Ectodermal cell (in vitro differentiated cells): ENCODE data around the gene PINLYP.

Experiments used
- H3K27ac ChIP-seq: 2 replicates; pipeline ENCODE4 v1.7.0; 2013; ENCODE audit warnings: mild to moderate bottlenecking, low read depth, low read length; ENCODE audit not compliant: insufficient read depth, poor library complexity, severe bottlenecking
- H3K27me3 ChIP-seq: 2 replicates; pipeline ENCODE4 v1.7.0; 2013; ENCODE audit warnings: mild to moderate bottlenecking, low read length; ENCODE audit not compliant: insufficient read depth, control insufficient read depth, poor library complexity, severe bottlenecking
- H3K36me3 ChIP-seq: one replicate; pipeline ENCODE4 v1.7.0; 2013; ENCODE audit warnings: low read length; ENCODE audit not compliant: control insufficient read depth, insufficient read depth
- H3K4me1 ChIP-seq: one replicate; pipeline ENCODE4 v1.7.0; 2013; ENCODE audit warnings: low read length; ENCODE audit not compliant: control insufficient read depth, insufficient read depth
- H3K4me3 ChIP-seq: 2 replicates; pipeline ENCODE4 v1.7.0; 2013; ENCODE audit warnings: low read depth, low read length, control low read depth; ENCODE audit not compliant: insufficient read depth
- H3K9me3 ChIP-seq: 2 replicates; pipeline ENCODE4 v1.7.0; 2013; ENCODE audit warnings: mild to moderate bottlenecking, low read length, moderate library complexity; ENCODE audit not compliant: control insufficient read depth
- WGBS, 2 experiments: methylation state at CpG; one replicate each; pipeline ENCODE4 v1.1.7; 2013; ENCODE audit warnings: missing lambda C conversion rate in 2 of 2; 5-methylcytosine and 5-hydroxymethylcytosine counted together

PINLYP gene

DNA sequence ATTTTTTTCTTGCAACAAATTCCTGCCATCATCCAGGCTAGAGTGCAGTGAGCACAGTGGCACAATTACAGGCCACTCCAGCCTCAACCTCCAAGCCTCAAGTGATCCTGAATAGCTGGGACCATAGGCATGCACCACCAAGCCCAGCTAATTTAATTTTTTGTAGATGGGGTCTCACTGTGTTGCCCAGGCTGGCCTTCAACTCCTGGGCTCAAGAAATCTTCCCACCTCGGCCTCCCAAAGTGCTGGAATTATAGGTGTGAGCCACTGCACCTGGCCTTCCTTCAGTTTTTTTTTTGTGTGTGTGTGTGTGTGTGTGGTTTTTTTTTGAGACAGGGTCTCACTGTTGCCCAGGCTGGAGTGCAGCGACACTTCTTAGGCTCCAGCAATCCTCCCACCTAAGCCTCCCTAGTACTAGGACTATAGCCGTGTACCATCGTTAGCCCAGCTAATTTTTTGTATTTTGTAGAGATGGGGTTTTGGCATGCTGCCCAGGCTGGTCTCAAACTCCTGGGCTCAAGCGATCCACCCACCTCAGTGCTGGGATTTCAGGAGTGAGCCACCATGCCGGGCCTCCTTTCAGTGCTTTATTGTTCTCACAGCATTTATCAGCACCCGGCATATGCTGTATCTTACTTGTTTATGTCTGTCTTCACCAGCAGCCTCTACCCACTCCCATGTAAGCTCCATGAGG is 30.4 kb downstream of the PINLYP start:
- H3K4me3 ChIP-seq, result no peak overlapping the region
- no peaks in the 10 kb centered on the region for H3K36me3 ChIP-seq
- H3K9me3 ChIP-seq, result no peaks in the 10 kb centered on the region
- H3K4me1 ChIP-seq, result no peaks in the 10 kb centered on the region
- no peak overlapping the region for H3K27ac ChIP-seq
- 88 to 89% methylated on average over 7 of the region's 7 CpGs for WGBS, 2 experiments
- H3K27me3 ChIP-seq, result no peaks in the 10 kb centered on the region

DNA sequence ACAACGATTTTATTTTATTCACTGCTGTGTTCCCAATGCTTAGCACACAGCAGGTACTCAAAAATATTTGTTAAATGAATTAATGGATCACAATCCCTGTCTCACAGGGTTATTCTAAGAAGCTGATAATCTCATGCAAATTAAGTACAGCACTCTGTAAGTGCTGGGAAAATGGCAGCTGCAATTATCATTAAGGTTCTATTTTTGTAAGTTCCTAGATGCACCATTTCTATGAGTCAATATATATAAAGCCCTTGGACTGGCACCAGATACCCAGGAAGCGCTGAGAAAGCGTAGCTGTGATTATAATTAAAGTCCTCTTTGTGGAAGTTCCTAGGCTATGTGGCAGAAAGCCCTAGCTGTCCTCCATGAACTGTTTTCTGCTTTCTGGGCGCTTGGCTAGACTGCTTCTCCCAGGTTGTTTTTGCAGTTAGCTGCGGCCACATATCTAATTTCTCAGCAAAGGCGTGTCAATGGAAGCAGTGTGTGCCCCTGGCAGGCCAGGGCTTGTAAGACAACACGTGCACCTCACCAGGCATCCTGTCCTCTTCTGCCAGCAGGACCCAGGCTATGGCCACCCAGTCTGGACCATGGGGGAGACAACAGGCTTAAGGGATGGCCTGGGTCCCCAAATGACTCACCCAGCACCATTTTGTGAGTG is 31.1 kb downstream of the PINLYP start:
- Histone ChIP-seq H3K27ac (no peak overlapping the region), H3K27me3 (no peaks in the 10 kb centered on the region), H3K36me3 (peaks cover 1% of the 10 kb centered on the region), H3K4me1 (no peaks in the 10 kb centered on the region), H3K4me3 (no peak overlapping the region), H3K9me3 (no peaks in the 10 kb centered on the region)
- WGBS, 2 experiments, result 93 to 97% methylated on average over 7 of the region's 7 CpGs

GRCh38 chr19:43607238-43608205 is 31.9 kb downstream of the PINLYP start:
- Histone ChIP-seq H3K36me3 (peaks cover 4% of the 10 kb centered on the region), H3K4me1 (no peaks in the 10 kb centered on the region), H3K27ac (no peak overlapping the region), H3K4me3 (no peak overlapping the region), H3K27me3 (no peaks in the 10 kb centered on the region), H3K9me3 (no peaks in the 10 kb centered on the region)
- WGBS, 2 experiments, result 92 to 93% methylated on average over 28 of the region's 28 CpGs

DNA sequence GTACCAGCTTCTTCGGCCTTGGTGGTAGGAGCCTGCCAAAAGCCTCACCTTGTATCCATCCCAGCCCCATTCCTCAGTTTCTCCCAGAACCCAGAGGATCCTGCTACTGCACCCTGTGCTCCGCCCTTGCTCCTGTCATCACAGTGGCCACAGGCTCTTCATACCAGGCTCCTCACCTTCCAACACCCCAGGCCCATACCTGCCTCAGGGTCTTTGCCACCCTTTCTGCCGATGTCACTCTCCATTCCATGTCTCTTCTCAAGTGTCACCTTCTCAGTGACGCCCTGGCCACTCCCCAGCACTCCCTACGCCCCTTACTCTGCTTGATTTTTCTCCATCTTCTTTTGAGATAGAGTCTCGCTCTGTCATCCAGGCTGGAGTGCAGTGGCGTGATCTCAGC is 34.3 kb downstream of the PINLYP start:
- H3K27ac ChIP-seq, result no peak overlapping the region
- H3K27me3 ChIP-seq, result no peaks in the 10 kb centered on the region
- 84 to 86% methylated on average over 7 of the region's 7 CpGs for WGBS, 2 experiments
- no peaks in the 10 kb centered on the region for H3K9me3 ChIP-seq
- H3K4me1 ChIP-seq, result no peaks in the 10 kb centered on the region
- no peak overlapping the region for H3K4me3 ChIP-seq
- H3K36me3 ChIP-seq, result peaks cover 22% of the 10 kb centered on the region

DNA sequence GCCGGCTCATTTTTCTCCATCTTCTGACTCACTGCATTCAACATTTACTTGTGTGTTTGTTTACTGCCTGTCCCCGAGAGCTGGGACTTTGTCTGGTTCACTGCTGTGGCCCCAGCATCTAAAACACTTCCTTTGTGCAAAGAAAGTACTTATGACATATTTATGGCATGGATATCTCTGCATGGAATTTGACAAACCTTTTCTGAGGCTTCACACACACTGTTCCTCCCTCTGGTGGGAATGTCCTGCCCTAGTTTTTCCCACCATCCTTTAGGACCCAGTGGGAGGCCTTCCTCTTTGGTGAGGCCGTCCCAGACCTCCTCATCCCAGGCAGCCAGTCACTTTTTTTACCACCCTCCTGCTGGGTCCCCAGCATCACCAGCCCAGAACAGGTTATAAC is 34.9 kb downstream of the PINLYP start:
- no peaks in the 10 kb centered on the region for H3K27me3 ChIP-seq
- WGBS, 2 experiments, result 71 to 79% methylated on average over 3 of the region's 3 CpGs
- peaks cover 22% of the 10 kb centered on the region for H3K36me3 ChIP-seq
- H3K4me3 ChIP-seq, result no peak overlapping the region
- no peaks in the 10 kb centered on the region for H3K9me3 ChIP-seq
- H3K4me1 ChIP-seq, result no peaks in the 10 kb centered on the region
- no peak overlapping the region for H3K27ac ChIP-seq

DNA sequence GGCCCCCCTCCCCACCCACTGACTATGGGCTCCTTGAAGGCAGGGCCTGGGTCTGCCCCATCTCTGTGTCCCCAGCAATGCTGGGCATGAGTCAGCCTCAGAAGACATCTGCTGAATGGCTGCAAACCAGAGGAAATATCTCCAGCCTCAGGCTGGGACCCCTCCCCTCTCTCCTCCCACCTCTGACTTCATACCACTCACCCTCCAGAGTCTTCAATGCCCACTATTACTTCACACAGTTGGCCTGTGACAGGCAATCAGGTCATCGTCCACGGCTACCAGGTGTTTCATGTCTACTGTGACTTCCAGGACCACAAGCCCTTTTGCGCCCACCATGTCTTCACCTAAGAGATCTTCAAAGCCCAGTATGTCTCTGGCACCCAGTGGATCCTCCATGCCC is 36.2 kb downstream of the PINLYP start, which contains the start of gene SRRM5:
TSS of gene SRRM5 (plus strand) at position 301 of the 400 bp plus-strand sequence. CDS start at position 335, 34 bp downstream.
- Histone ChIP-seq H3K36me3 (peaks cover 22% of the 10 kb centered on the region), H3K27ac (no peak within 1 kb of the TSS)
- 92 to 96% methylated on average over 3 of the region's 3 CpGs for WGBS, 2 experiments

DNA sequence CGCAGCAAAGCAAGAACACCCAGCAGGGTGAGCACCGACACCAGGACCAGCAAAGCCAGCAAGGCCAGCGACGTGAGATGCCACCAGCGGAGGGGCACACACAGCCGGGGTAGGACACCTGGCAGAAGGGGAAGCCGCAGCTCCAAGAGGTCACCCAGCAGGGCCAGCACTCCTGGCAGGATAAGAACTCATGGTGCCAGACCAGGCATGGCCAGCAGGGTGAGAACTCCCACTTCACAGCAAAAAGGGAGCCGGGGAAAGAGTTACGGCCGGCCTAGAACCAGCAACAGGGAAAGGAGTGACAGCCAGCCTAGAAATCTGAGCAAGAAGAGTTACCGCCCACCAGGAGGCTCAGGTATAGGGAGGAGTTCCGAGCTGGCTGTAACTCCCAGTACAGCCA is 36.8 kb downstream of the PINLYP start:
- H3K4me1 ChIP-seq, result no peaks in the 10 kb centered on the region
- peaks cover 22% of the 10 kb centered on the region for H3K36me3 ChIP-seq
- no peak overlapping the region for H3K27ac ChIP-seq
- 96% methylated on average over 12 of the region's 12 CpGs for WGBS, 2 experiments
- H3K9me3 ChIP-seq, result no peaks in the 10 kb centered on the region
- H3K4me3 ChIP-seq, result no peak overlapping the region
- no peaks in the 10 kb centered on the region for H3K27me3 ChIP-seq

More for the DNA sequence above, 36.2 kb downstream of the PINLYP start, which contains the start of gene SRRM5:
- Histone ChIP-seq H3K4me1 (no peaks in the 10 kb centered on the region), H3K4me3 (no peak within 1 kb of the TSS), H3K9me3 (no peaks in the 10 kb centered on the region), H3K27me3 (no peaks in the 10 kb centered on the region)

DNA sequence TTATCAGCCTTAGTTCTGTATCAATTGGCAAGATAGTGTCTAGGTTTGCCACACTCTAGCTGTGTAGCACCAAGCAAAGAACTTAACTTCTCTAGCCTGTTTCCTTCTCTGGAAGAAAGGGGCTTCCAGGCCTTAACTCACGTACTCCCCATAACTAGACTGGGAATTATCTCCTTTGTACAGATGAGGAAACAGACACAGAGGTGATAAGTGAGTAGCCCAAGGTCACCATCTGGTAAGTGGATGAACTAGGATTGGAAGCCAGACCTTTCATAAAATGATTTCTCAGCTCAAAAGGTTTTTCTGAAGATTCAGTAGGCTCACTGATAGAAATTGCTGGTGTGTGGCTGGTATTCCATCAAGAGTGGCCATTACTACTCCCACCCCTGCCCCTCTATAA is 40.7 kb downstream of the PINLYP start:
- H3K4me3 ChIP-seq, result no peak overlapping the region
- H3K27me3 ChIP-seq, result no peaks in the 10 kb centered on the region
- peaks cover 4% of the 10 kb centered on the region for H3K4me1 ChIP-seq
- no peaks in the 10 kb centered on the region for H3K9me3 ChIP-seq
- no peak overlapping the region for H3K27ac ChIP-seq
- 100% methylated on average over 1 of the region's 1 CpG for WGBS, 2 experiments
- peaks cover 22% of the 10 kb centered on the region for H3K36me3 ChIP-seq

- Histone ChIP-seq H3K9me3 (no peaks in the 10 kb centered on the region), H3K27ac (no peak overlapping the region), H3K4me1 (peaks cover 4% of the 10 kb centered on the region), H3K27me3 (no peaks in the 10 kb centered on the region), H3K36me3 (peaks cover 18% of the 10 kb centered on the region), H3K4me3 (no peak overlapping the region)
- WGBS, 2 experiments, result 94 to 96% methylated on average over 6 of the region's 6 CpGs
Observed at GRCh38 chr19:43616954-43617353, 41.4 kb downstream of the PINLYP start.

DNA sequence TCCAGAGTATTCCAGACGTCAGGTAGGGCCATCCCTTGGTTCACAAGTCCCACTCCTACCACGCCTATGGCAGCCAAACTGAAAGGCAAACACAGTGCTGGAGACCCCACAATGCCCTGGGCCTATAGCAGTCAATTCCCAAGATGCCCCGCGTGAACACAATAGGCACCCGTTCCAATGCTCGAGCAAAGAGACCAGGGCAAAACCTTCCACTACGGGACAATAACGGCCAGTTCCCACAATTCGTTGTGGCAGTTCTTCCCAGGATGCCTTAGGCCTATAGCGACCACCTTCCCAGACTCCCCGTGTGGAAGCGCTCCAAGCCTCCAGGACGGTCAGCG is 43.3 kb downstream of the PINLYP start:
- WGBS, 2 experiments, result 4 to 6% methylated on average over 14 of the region's 14 CpGs
- H3K36me3 ChIP-seq, result peaks cover 4% of the 10 kb centered on the region

More for the DNA sequence above, 43.3 kb downstream of the PINLYP start:
- Histone ChIP-seq H3K27ac (peak overlapping the region; percentile 100), H3K9me3 (no peaks in the 10 kb centered on the region), H3K4me1 (peaks cover 4% of the 10 kb centered on the region), H3K27me3 (no peaks in the 10 kb centered on the region), H3K4me3 (peak overlapping the region; percentile 52)
